ENCODE data around the gene SERPINC1. TPM values are rescaled to one million over a fixed set of nuclear protein-coding genes. Genes with fewer than 3 reads are reported as not detected.

The SERPINC1 gene
- total and polyA plus RNA-seq, 2 of the 8 experiments (the other 6 are each of a cell fraction or from before 2014, with no cell fraction given), result 0.08 TPM; not detected in 1

DNA sequence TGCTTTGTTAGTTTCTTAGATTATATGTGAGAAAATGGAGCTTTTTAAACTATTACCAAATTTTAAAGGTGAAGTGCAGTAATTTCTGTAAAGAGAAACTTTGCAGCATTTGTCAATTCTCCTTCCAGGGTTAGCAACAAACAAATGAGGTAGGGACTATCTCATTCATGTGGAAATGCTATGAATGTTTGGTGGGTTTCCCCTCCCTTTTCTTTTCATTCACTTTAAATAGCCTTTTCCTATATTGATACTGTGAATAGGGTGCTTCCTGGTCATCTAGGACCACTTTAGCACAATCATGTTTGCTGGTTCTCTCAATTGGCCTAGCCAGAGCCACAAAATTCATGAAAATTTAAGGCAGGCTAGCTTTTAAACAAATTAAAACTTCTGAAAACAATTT is 28.4 kb downstream of the SERPINC1 start:
- POLR2A ChIA-PET (ENCODE audit: partially characterized antibody), result interaction anchor here (0.6 to 6.8 kb wide), 4 partner anchors 8 to 23 kb away, joined by 3 to 109 read pairs (median 5); partner anchors contain the start of genes GAS5 and ZBTB37
- Histone ChIP-seq H3K79me2 (ENCODE audit: control insufficient read depth in 1 of 2, insufficient read depth in 2 of 2, low read length in 2 of 2) (no peaks in the 10 kb centered on the region), H2BK20ac (ENCODE audit: low read length) (no peak overlapping the region), H2BK5ac (ENCODE audit: low read depth, low read length) (peak overlapping the region; percentile 54; the same call in 1 of the 2 replicates), H3K23me2 (ENCODE audit: low read depth, low read length) (no peaks in the 10 kb centered on the region), H4K8ac (ENCODE audit: extremely low read depth, insufficient read depth, low read length) (no peak overlapping the region), H4K20me1 (replicated peaks in 1 of 2; ENCODE audit: control insufficient read depth in 1 of 2, insufficient read depth in 2 of 2, low read length in 2 of 2) (no peaks in the 10 kb centered on the region), H3K27ac (ENCODE audit: low read depth, low read length) (no peak overlapping the region; the same call in 1 of the 2 replicates), H2BK120ac (replicated peaks; ENCODE audit: low read depth, low read length) (no peak overlapping the region), H2AK5ac (ENCODE audit: low read depth, low read length) (no peak overlapping the region), H2BK12ac (ENCODE audit: low read depth, low read length) (no peak overlapping the region), H4K5ac (ENCODE audit: insufficient read length, low read depth, low read length) (no peak overlapping the region), H4K91ac (replicated peaks; ENCODE audit: insufficient read length, low read length) (no peak overlapping the region), H3K36me3 (ENCODE audit: control insufficient read depth in 2 of 4, insufficient read depth in 4 of 4, low read length in 3 of 4) (peaks cover 0 to 14% (median 5%) of the 10 kb centered on the region in 4 experiments; a peak in 4 of 8 replicates), H3K27me3 (replicated peaks in 1 of 4; ENCODE audit: control insufficient read depth in 3 of 4, extremely low read depth in 1 of 4, insufficient read depth in 3 of 4, low read length in 3 of 4) (no peaks in the 10 kb centered on the region), H3K18ac (ENCODE audit: extremely low read depth, low read length) (no peak overlapping the region), H3K9me3 (ENCODE audit: insufficient read depth in 2 of 2, low read depth in 1 of 2, low read length in 1 of 2) (no peaks in the 10 kb centered on the region), H2BK15ac (ENCODE audit: low read length) (no peak overlapping the region), H3K9ac (replicated peaks in 1 of 4; ENCODE audit: extremely low read depth in 1 of 4, low read depth in 3 of 4, low read length in 3 of 4) (no peak overlapping the region), H3K4ac (replicated peaks; ENCODE audit: insufficient read length, low read depth, low read length) (no peak overlapping the region), H3K23ac (ENCODE audit: insufficient read length) (no peak overlapping the region), H3K14ac (ENCODE audit: insufficient read length) (no peak overlapping the region), H2AFZ (ENCODE audit: low read length) (no peak overlapping the region), H3K79me1 (ENCODE audit: low read depth, low read length) (no peaks in the 10 kb centered on the region), H3K56ac (replicated peaks; ENCODE audit: insufficient read length, low read depth, low read length) (no peak overlapping the region), H3K4me2 (ENCODE audit: insufficient read depth in 1 of 2, low read depth in 2 of 2, low read length in 2 of 2) (peak overlapping the region; percentile 41), H3K4me3 (ENCODE audit: extremely low read depth in 1 of 4, insufficient read depth in 2 of 4, low read depth in 3 of 4, low read length in 4 of 4) (peak overlapping the region in 1 of 4 experiments; percentile 11; a peak in 1 of 8 replicates), H3K4me1 (replicated peaks in 1 of 4; ENCODE audit: control insufficient read depth in 3 of 4, insufficient read depth in 4 of 4, low read length in 3 of 4) (peaks cover 0 to 7% (median 2%) of the 10 kb centered on the region in 4 experiments; a peak in 2 of 7 replicates)
- no peak for TF ChIP-seq FOSL1 (IDR thresholded peaks at IDR 0.05; ENCODE audit: insufficient read depth, low read depth, low read length)
- TF ChIP-seq SP4 (IDR thresholded peaks at IDR 0.05; ENCODE audit: low read length), result no peak
- no peak for TF ChIP-seq SAP30 (IDR thresholded peaks at IDR 0.05; ENCODE audit: insufficient read depth, insufficient replicate concordance, low read length)
- no peak for TF ChIP-seq CHD1 (IDR thresholded peaks at IDR 0.05; ENCODE audit: low read depth, low read length)
- no peak for TF ChIP-seq SUZ12 (IDR thresholded peaks at IDR 0.05; ENCODE audit: low read length)
- no peak for TF ChIP-seq KDM4A (IDR thresholded peaks at IDR 0.05; ENCODE audit: low read depth, low read length, severe bottlenecking)
- no peak for TF ChIP-seq NANOG (IDR thresholded peaks at IDR 0.05; ENCODE audit: insufficient read depth, low read depth, low read length, poor library complexity, severe bottlenecking)
- no peak for TF ChIP-seq TEAD4 (IDR thresholded peaks at IDR 0.05; ENCODE audit: low read depth, low read length)
- TF ChIP-seq RXRA (IDR thresholded peaks at IDR 0.05; ENCODE audit: insufficient read depth, low read depth, low read length), result no peak
- no peak for TF ChIP-seq POLR2AphosphoS5 (IDR thresholded peaks at IDR 0.05; ENCODE audit: low read depth, low read length)
- TF ChIP-seq ASH2L (IDR thresholded peaks at IDR 0.05; ENCODE audit: low read length), result no peak
- TF ChIP-seq BACH1 (IDR thresholded peaks at IDR 0.05; ENCODE audit: low read length), result no peak
- no peak for FAIRE-seq
- CTCF ChIA-PET (ENCODE audit: partially characterized antibody), result interaction anchor here (0.6 to 3.9 kb wide), 3 partner anchors 26 to 137 kb away, joined by 3 to 18 read pairs (median 4); no protein-coding TSS in a partner anchor
- no peak for DNase-seq (ENCODE audit: low read depth in 1 of 2, low spot score in 2 of 2)

All from H1 (cell line).